Measurements from ENCODE around the gene PAPOLG. TPM values are rescaled to one million over a fixed set of nuclear protein-coding genes. Genes with fewer than 3 reads are reported as not detected.

PAPOLG gene
- total RNA-seq, 1 donor from 2014 or later: 20.4 TPM

DNA sequence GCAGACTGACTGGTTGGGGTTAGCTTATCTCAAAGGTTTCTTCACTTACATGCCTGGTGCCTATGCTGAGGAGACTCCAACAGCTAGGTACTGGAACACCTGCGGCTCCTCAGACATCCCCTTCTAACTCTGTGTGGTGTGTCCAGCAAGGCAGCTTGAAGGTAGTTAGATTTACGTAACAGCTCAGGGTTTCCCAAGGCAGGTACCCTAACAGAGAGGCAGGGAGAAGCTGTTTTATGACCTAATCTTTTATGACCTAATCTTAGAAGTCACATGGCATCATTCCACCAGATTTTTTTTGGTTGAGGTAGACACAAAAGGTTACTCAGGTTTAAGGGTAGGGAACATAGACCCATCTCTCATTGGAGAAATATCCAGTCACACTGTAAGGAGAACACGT lies 17.4 kb upstream of the PAPOLG start:
- peaks cover 42% of the 10 kb centered on the region for H3K27me3 Mint-ChIP-seq (ENCODE audit: low read depth)
- no peak for DNase-seq (ENCODE audit: low read depth, low spot score)
- H3K9me3 Mint-ChIP-seq: no peaks in the 10 kb centered on the region
- peaks cover 18% of the 10 kb centered on the region for H3K4me1 Mint-ChIP-seq
- H3K27ac Mint-ChIP-seq (ENCODE audit: unreplicated experiment): no peak overlapping the region
- H3K4me3 Mint-ChIP-seq: no peak overlapping the region
- no peak for TF ChIP-seq CTCF (conservative IDR thresholded peaks at IDR 0.05)
- no peaks in the 10 kb centered on the region for H3K36me3 Mint-ChIP-seq (ENCODE audit: low read depth)

GRCh38 chr2:60739156-60739555 lies 16.9 kb upstream of the PAPOLG start:
- no peak for DNase-seq (ENCODE audit: low read depth, low spot score)
- Mint-ChIP-seq H3K27ac (ENCODE audit: unreplicated experiment) (no peak overlapping the region), H3K27me3 (ENCODE audit: low read depth) (peaks cover 39% of the 10 kb centered on the region), H3K4me1 (peaks cover 18% of the 10 kb centered on the region), H3K4me3 (no peak overlapping the region), H3K9me3 (no peaks in the 10 kb centered on the region), H3K36me3 (ENCODE audit: low read depth) (no peaks in the 10 kb centered on the region)
- no peak for TF ChIP-seq CTCF (conservative IDR thresholded peaks at IDR 0.05)

- no peaks in the 10 kb centered on the region for H3K9me3 Mint-ChIP-seq
- DNase-seq (ENCODE audit: low read depth, low spot score): no peak
- H3K36me3 Mint-ChIP-seq (ENCODE audit: low read depth): no peaks in the 10 kb centered on the region
- no peak for TF ChIP-seq CTCF (conservative IDR thresholded peaks at IDR 0.05)
- peak overlapping the region; percentile 50 for H3K27ac Mint-ChIP-seq (ENCODE audit: unreplicated experiment)
- no peak overlapping the region for H3K4me3 Mint-ChIP-seq
- peaks cover 13% of the 10 kb centered on the region for H3K4me1 Mint-ChIP-seq
- H3K27me3 Mint-ChIP-seq (ENCODE audit: low read depth): peaks cover 21% of the 10 kb centered on the region
These were observed 14.5 kb upstream of the PAPOLG start for GRCh38 chr2:60741576-60741975.

- Mint-ChIP-seq H3K4me3 (no peak overlapping the region), H3K4me1 (peaks cover 13% of the 10 kb centered on the region), H3K9me3 (no peaks in the 10 kb centered on the region), H3K27ac (ENCODE audit: unreplicated experiment) (no peak overlapping the region), H3K36me3 (ENCODE audit: low read depth) (no peaks in the 10 kb centered on the region), H3K27me3 (ENCODE audit: low read depth) (peaks cover 15% of the 10 kb centered on the region)
- TF ChIP-seq CTCF (conservative IDR thresholded peaks at IDR 0.05): no peak
- no peak for DNase-seq (ENCODE audit: low read depth, low spot score)
These were observed 13.6 kb upstream of the PAPOLG start for GRCh38 chr2:60742419-60742818.

GRCh38 chr2:60745330-60745729 lies 10.7 kb upstream of the PAPOLG start:
- peaks cover under 1% of the 10 kb centered on the region for H3K27me3 Mint-ChIP-seq (ENCODE audit: low read depth)
- H3K27ac Mint-ChIP-seq (ENCODE audit: unreplicated experiment): peak overlapping the region; percentile 27
- H3K36me3 Mint-ChIP-seq (ENCODE audit: low read depth): no peaks in the 10 kb centered on the region
- TF ChIP-seq CTCF (conservative IDR thresholded peaks at IDR 0.05): no peak
- H3K4me3 Mint-ChIP-seq: no peak overlapping the region
- DNase-seq (ENCODE audit: low read depth, low spot score): no peak
- no peaks in the 10 kb centered on the region for H3K9me3 Mint-ChIP-seq
- H3K4me1 Mint-ChIP-seq: peaks cover 4% of the 10 kb centered on the region

DNA sequence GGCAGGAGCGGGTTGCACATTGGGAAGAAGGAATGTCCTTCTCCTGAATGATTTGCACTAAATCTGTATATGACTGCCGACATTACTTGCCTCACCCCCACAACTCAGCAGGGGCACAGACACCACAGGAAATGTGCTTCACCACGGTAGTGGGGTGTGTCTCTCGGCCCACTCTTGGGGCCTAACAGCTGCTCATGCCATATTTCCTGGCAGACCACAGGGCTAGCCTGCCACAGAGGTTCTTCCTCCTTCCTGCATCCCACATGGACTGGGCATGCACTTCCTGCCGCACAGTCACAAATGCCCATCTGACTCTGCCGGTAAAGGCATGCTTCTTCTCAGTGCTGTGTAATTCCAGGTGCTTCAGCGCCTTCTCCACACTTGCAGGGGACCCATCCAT lies 10.3 kb upstream of the PAPOLG start:
- TF ChIP-seq CTCF (conservative IDR thresholded peaks at IDR 0.05): no peak
- Mint-ChIP-seq H3K4me1 (no peaks in the 10 kb centered on the region), H3K36me3 (ENCODE audit: low read depth) (no peaks in the 10 kb centered on the region), H3K27me3 (ENCODE audit: low read depth) (peaks cover 5% of the 10 kb centered on the region), H3K9me3 (no peaks in the 10 kb centered on the region), H3K4me3 (no peak overlapping the region), H3K27ac (ENCODE audit: unreplicated experiment) (peak overlapping the region; percentile 43)
- no peak for DNase-seq (ENCODE audit: low read depth, low spot score)

Data from neural crest cell (in vitro differentiated cells).